AG09309 (cell line): ENCODE results near the gene TFCP2L1.

Source experiments
- DNase-seq: peaks from one replicate; pipeline ENCODE4 v3.0.0-alpha.2; 2010; ENCODE audit warnings: low read depth
- H3K4me3 ChIP-seq: 2 replicates; pipeline ENCODE4 v1.5.1; 2011; ENCODE audit warnings: mild to moderate bottlenecking, low read depth, low read length, moderate library complexity; ENCODE audit not compliant: control insufficient read depth
- CTCF ChIP-seq: IDR thresholded peaks from 2 replicates; pipeline ENCODE4 v1.5.1; 2011; ENCODE audit warnings: mild to moderate bottlenecking, low read depth, low read length, inconsistent platforms; ENCODE audit not compliant: insufficient read depth, control insufficient read depth; ENCODE audit errors: missing control alignments

Gene TFCP2L1

DNA sequence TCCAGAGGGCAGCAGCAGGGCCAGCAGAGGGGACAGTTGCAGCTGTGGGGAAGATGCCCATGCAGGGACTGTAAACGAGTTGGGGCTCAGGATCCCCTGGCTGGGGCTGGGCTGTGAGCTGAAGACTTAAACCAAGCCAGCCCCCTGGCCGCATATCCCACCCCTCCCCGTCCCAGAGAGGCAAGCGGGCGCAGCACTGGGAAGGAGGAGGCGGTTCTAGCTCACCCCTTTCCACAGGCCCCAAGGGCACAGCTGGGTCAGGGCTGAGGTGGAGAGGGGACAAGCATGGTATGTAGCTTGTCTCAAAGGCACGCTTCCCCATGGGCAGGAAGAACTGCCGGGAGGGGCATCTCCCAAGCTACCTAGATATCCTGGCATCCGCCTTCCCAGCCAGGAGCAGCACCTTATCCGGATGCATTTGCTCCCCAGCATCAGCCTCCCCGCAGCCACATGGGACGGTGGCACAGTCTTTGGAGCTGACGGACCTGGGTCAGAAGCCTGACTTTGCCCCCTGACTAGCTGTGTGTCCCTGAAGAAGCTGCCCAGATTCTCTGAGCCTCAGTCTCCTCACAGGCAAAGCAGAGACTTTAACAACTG is 75.9 kb downstream of the TFCP2L1 start:
- TF ChIP-seq CTCF: no peak
- no peak for DNase-seq

GRCh38 chr2:121207494-121207893 is 77.5 kb downstream of the TFCP2L1 start:
- TF ChIP-seq CTCF: no peak
- no peak overlapping the region for H3K4me3 ChIP-seq
- DNase-seq: no peak

More for the DNA sequence above, 75.9 kb downstream of the TFCP2L1 start:
- no peak overlapping the region for H3K4me3 ChIP-seq

GRCh38 chr2:121205321-121205942 is 79.6 kb downstream of the TFCP2L1 start:
- no peak for TF ChIP-seq CTCF
- H3K4me3 ChIP-seq: no peak overlapping the region
- DNase-seq: no peak

DNA sequence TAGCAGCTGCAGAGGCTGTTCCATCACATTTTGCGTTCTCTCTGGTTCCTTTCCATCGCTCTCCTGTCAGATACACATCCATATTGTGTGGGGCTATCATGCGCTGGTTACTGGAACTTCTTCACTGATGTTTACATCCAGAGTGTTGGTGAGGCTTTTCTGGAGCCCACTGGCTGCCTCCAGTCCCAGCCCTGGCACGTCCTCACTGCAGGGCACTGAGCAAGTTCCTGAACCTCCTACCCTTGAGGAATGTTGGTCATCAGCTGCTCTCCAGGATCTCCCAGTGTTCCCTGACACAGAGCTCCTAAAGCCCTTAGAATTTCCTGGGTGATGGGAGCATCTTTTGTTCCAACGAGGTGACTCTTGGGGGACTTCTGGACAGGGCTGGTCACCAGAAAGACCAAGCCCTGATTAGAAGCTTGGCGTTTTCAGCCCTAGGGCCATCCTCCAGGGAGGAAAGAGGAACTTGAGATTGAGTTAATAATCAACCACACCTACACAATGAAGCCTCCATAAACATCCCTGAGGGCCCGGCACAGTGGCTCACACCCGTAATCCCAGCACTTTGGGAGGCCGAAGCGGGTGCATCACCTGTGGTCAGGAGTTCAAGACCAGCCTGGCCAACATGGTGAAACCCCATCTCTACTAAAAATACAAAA is 81.3 kb downstream of the TFCP2L1 start:
- DNase-seq: no peak
- TF ChIP-seq CTCF: no peak
- H3K4me3 ChIP-seq: no peak overlapping the region

DNA sequence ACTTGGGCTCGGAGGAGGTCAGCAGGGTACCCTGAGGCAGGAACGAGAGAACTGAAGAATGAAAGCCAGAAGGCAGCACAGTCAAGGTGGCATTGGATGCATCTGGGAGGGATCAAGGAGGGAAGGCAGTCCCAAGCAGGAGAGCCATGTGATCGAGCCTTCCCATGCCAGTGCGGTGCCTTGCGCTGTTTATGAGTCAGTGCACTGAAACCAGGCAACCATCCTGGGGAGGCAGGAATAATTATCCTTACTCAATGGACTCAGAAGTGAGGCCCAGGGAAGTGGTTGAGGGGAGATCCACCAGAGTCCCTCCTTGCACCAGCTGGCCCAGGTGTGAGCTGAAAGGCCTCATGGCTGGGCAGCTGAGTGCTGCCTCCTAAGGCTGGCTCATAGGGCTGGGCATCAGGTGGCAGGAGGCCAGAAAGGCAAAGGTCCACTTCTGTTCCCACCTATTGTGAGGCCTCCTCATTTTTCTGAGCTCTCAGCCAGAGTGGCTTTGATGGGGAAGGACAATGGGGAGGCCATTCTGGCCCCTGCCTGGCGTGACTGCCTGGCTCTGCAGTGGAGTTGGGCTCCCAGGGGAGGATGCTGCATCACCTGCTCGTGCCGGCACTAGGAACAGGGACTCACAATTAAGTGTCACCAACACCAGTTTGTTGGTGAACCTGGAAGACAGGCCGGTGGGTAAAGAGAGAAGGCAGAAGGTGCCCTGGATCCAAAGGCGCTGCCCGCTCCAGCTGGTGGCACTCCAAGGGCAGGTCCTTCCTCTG is 82.3 kb downstream of the TFCP2L1 start:
- TF ChIP-seq CTCF: no peak
- no peak for DNase-seq

DNA sequence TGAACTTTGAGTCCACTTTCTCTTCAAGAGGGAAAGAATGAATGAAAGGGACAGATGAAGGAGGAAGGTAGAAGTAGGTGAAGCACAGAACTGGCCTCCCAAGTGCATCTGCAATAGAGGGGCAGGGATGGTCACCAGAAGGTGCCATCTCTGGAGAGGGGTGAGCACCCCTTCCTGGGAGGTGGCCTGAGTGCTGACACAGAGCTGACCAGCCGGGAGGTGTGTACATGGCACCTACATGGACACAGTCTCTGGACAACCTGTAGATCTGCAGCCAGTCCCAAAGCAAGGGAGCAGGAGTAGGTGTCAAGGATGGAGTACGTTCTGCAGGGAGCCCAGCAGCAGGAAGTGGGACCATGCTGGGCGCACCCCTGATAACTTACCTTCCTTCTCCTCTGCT is 83.2 kb downstream of the TFCP2L1 start:
- no peak for TF ChIP-seq CTCF

More for the DNA sequence above, 82.3 kb downstream of the TFCP2L1 start:
- H3K4me3 ChIP-seq: no peak overlapping the region

More for the DNA sequence above, 83.2 kb downstream of the TFCP2L1 start:
- no peak overlapping the region for H3K4me3 ChIP-seq
- no peak for DNase-seq
